ENCODE data around the gene PLOD2. TPM values are rescaled to one million over a fixed set of nuclear protein-coding genes. Genes with fewer than 3 reads are reported as not detected.

Gene PLOD2
- total RNA-seq, 1 experiment from 2014 or later, result 19.3 TPM

- H3K36me3 Mint-ChIP-seq (ENCODE audit: insufficient read depth in 1 of 3, low read depth in 3 of 3), result no peaks in the 10 kb centered on the region; a peak in 1 of 7 replicates
Measured at GRCh38 chr3:146157325-146158060, 3.5 kb downstream of the PLOD2 start.

More at GRCh38 chr3:146157325-146158060, 3.5 kb downstream of the PLOD2 start:
- H4K5ac ChIP-seq (ENCODE audit: insufficient read length, low read depth, low read length), result no peak overlapping the region
- H4K20me1 ChIP-seq (ENCODE audit: control insufficient read depth, insufficient read depth, insufficient read length), result no peaks in the 10 kb centered on the region
- no peak overlapping the region for H3K56ac ChIP-seq (ENCODE audit: insufficient read length, low read depth, low read length)
- H3K23me2 ChIP-seq (ENCODE audit: insufficient read length, low read depth, low read length, poor library complexity, severe bottlenecking), result no peaks in the 10 kb centered on the region
- no peak overlapping the region for H2BK15ac ChIP-seq (ENCODE audit: low read depth, low read length)
- H3K4me1 Mint-ChIP-seq, result peaks cover 35 to 53% of the 10 kb centered on the region in 2 experiments
- H2AFZ ChIP-seq (ENCODE audit: low read length), result no peak overlapping the region
- H3K14ac ChIP-seq (ENCODE audit: insufficient read depth, low read length), result no peak overlapping the region
- no peak overlapping the region for H3K4me2 ChIP-seq (ENCODE audit: insufficient read depth, insufficient read length, low read length)
- no peak overlapping the region for H2BK120ac ChIP-seq (ENCODE audit: low read depth, low read length, poor library complexity, severe bottlenecking)
- WGBS (ENCODE audit: extremely low coverage, insufficient read length, low lambda C conversion rate), result no CpG with 5 or more reads among the region's 2 CpGs
- no peak overlapping the region for H2BK12ac ChIP-seq (ENCODE audit: insufficient read length, low read depth, low read length)
- no peak overlapping the region for H4K8ac ChIP-seq (replicated peaks; ENCODE audit: insufficient read length, low read depth, low read length)
- no peak overlapping the region for H3K4ac ChIP-seq (ENCODE audit: low read depth, low read length)
- H3K23ac ChIP-seq (ENCODE audit: insufficient read length, low read depth, low read length), result no peak overlapping the region
- no peaks in the 10 kb centered on the region for H3K9me3 Mint-ChIP-seq
- H4K91ac ChIP-seq (ENCODE audit: insufficient read length, low read depth, low read length), result no peak overlapping the region
- no peaks in the 10 kb centered on the region for H3K9me3 ChIP-seq (ENCODE audit: control insufficient read depth, low read depth, low read length)
- H2BK5ac ChIP-seq (ENCODE audit: insufficient read length, low read length), result no peak overlapping the region
- no peak overlapping the region for H3K9ac ChIP-seq (ENCODE audit: extremely low read depth, insufficient read length, low read length)
- H3K27ac Mint-ChIP-seq, result no peak overlapping the region; a peak in 1 of 7 replicates
- H3K4me1 ChIP-seq (ENCODE audit: insufficient read depth, low read length), result peaks cover 2% of the 10 kb centered on the region
- H3T11ph ChIP-seq (ENCODE audit: low read length), result no peak overlapping the region
- TF ChIP-seq CTCF (conservative IDR thresholded peaks at IDR 0.05), result no peak
- no peak overlapping the region for H2AK5ac ChIP-seq (ENCODE audit: insufficient read length, low read length)
- H3K27me3 ChIP-seq (ENCODE audit: insufficient read depth, low read length), result no peaks in the 10 kb centered on the region
- no peak overlapping the region for H2BK20ac ChIP-seq (ENCODE audit: low read depth, low read length, poor library complexity, severe bottlenecking)
- no peaks in the 10 kb centered on the region; the same call in 1 of the 2 replicates for H3K79me2 ChIP-seq (ENCODE audit: insufficient read depth, low read length)
- no peak overlapping the region for H3K4me3 Mint-ChIP-seq
- H3K27ac ChIP-seq (ENCODE audit: insufficient read length, low read depth, low read length), result no peak overlapping the region
- peaks cover 10% of the 10 kb centered on the region for H3K27me3 Mint-ChIP-seq (ENCODE audit: low read depth)
- DNase-seq, result no peak
- no peak overlapping the region for H3K18ac ChIP-seq (ENCODE audit: insufficient read length, low read depth, low read length)
- no peaks in the 10 kb centered on the region for H3K79me1 ChIP-seq (ENCODE audit: insufficient read depth, low read depth, low read length, poor library complexity, severe bottlenecking)

Measured in H9 (cell line).